ENCODE measurements around the gene WDR3.

GRCh38 chr1:117985973-117986372 is 56.4 kb downstream of the WDR3 start:
- TF ChIP-seq CTCF (IDR thresholded peaks at IDR 0.05; ENCODE audit: poor library complexity) = no peak
- TF ChIP-seq EZH2phosphoT487 (IDR thresholded peaks at IDR 0.05; ENCODE audit: low read depth, severe bottlenecking, unreplicated experiment) = no peak
- TF ChIP-seq EZH2 (IDR thresholded peaks at IDR 0.05; ENCODE audit: borderline replicate concordance) = no peak

All from hepatocyte (in vitro differentiated cells).